Omental fat pad (tissue), 4 donors: ENCODE data around the gene BSCL2. TPM values are rescaled to one million over a fixed set of nuclear protein-coding genes. Genes with fewer than 3 reads are reported as not detected.

Experiments used
- ATAC-seq: fragments of 150-250 bp; one replicate; pipeline ENCODE4 v1.9.1; 2016; ENCODE audit warnings: mild to moderate bottlenecking, moderate library complexity; ENCODE audit not compliant: low FRiP score
- DNase-seq: peaks from one replicate; pipeline ENCODE4 v3.0.0-alpha.2; 2019; ENCODE audit warnings: low spot score
- CTCF ChIP-seq, 3 donors: fragments of 450-650 bp; IDR thresholded peaks; one replicate each; pipeline ENCODE4 v1.5.1; 2016 to 2017; ENCODE audit warnings: antibody characterized with exemption in 3 of 3, mild to moderate bottlenecking in 3 of 3, moderate library complexity in 2 of 3
- total RNA-seq, 4 donors: library from RNA; depleted of rRNA; stranded (reverse); fragments of >200 nt; gene quantifications; one replicate each; pipeline ENCODE4 v1.1.0, GENCODE V29; 2016

Gene BSCL2
- total RNA-seq, 4 donors from 2014 or later = 37.1 to 51.2 (median 48.2) TPM

- DNase-seq (no peak), ATAC-seq (no peak)
- TF ChIP-seq CTCF (IDR thresholded peaks at IDR 0.05) = no peak
Observed at GRCh38 chr11:62649486-62649885, 57.7 kb downstream of the BSCL2 start.

GRCh38 chr11:62648967-62649364 is 58.3 kb downstream of the BSCL2 start:
- DNase-seq = no peak
- no peak for TF ChIP-seq CTCF (IDR thresholded peaks at IDR 0.05)
- ATAC-seq = no peak

GRCh38 chr11:62648185-62648966 is 58.8 kb downstream of the BSCL2 start:
- TF ChIP-seq CTCF (IDR thresholded peaks at IDR 0.05) = no peak
- no peak for DNase-seq
- no peak for ATAC-seq

DNA sequence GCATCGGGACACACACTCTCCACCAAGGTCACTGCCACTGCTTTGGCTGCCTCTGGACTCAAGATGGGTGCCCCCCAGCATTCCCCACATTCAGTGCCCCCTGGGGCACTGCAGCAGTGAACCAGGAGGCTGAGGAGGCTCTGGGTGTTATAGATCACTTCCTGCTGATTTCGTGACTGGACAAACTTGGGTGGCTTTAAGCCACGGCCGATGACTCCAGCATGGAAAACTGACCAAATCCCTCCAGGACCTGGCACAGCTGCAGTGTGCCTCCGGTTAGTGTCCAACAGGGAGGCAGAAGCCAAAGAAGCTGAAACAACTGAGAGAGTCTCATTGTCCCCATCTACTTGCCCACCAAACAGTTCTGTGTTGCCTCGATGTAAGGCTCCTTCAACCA is 59.6 kb downstream of the BSCL2 start:
- ATAC-seq = no peak
- no peak for TF ChIP-seq CTCF (IDR thresholded peaks at IDR 0.05)

DNA sequence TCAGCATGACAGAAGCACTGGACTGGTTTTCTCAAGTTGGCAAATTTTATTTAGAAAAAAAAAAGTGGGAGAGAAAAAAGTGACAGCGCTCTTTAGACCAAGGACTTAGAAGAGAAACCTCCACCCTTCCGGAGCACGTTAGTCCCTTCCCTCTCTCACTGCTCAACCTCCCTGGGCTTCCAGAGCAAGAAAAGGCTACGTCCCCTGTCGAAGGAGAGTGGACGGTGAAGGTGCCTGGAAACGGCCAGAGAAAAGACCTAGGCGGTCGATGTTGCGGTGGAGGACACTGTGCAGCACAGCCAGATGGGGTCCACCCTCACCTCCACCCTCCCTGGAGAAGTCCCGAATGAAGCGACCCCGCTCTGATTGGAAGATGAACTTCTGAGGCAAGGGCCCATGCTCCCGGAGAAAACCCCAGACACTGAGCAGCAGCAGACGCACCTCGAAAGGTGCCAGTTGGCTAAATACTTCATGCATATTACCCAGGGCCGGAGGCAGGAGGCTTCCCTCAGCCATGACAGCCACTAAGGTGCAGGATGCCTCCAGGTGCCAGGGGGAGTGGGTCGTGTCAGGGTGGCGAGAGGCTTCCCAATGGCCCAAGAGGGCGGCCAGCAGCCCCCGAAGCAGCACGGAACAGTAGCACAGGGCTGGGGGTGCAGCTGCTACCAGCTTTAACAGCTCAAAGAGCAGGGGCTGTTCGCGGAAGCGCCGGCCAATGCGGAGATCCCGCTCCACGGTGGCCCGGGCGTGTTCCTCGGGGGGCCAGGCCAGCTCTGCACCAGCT is 60.2 kb downstream of the BSCL2 start:
- DNase-seq = no peak
- ATAC-seq = no peak
- no peak for TF ChIP-seq CTCF (IDR thresholded peaks at IDR 0.05)

More for the DNA sequence above, 59.6 kb downstream of the BSCL2 start:
- no peak for DNase-seq

GRCh38 chr11:62645946-62646824 is 61.0 kb downstream of the BSCL2 start, which contains the start of gene GANAB:
GANAB (minus strand) TSS chr11:62646613; CDS start chr11:62646599, 14 bp downstream.
- ATAC-seq = peak; percentile 97
- no peak for TF ChIP-seq CTCF (IDR thresholded peaks at IDR 0.05)
- peak; percentile 99 for DNase-seq
